A549 (cell line): ENCODE measurements around the gene UBE2E3. TPM values are rescaled to one million over a fixed set of nuclear protein-coding genes. Genes with fewer than 3 reads are reported as not detected.

Source experiments
- ATAC-seq, 2 experiments: fragments of 200-7000 bp in 1 of 2; fragments of >200 bp in 1 of 2; cut with Nextera tagmentation in 1 of 2; cut with Tn5 transposase in 1 of 2; 3 replicates each; pipeline versions ENCODE4 v1.8.0 to v1.9.1; 2018 to 2020; ENCODE audit warnings: mild to moderate bottlenecking in 1 of 2, moderate library complexity in 1 of 2
- CTCF ChIA-PET: fragments of 300-600 bp; sonication (Branson Sonifier 250); formaldehyde crosslinking; extraction: SDS; loops from one replicate; lab custom pipeline; 2021; ENCODE audit warnings: antibody characterized with exemption, inconsistent platforms; lab: Yijun Ruan, JAX
- POLR2A ChIA-PET: fragments of 350-600 bp; formaldehyde crosslinking; extraction: SDS; loops from one replicate; lab custom pipeline; 2021; ENCODE audit warnings: antibody characterized with exemption, inconsistent platforms; lab: Yijun Ruan, JAX
- DNase-seq, 2 experiments: peaks; one replicate each; pipeline versions ENCODE4 v3.0.0 to v3.0.0-alpha.2; 2011 to 2016; ENCODE audit warnings: low read depth in 1 of 2, low spot score in 1 of 2
- FAIRE-seq: peaks from 2 replicates; lab custom pipeline; 2011; peaks lifted over from hg19 to GRCh38; lab: Jason Lieb, UNC
- H3K27ac ChIP-seq, 2 experiments: fragments of >200 bp; sonication (Bioruptor Twin); formaldehyde crosslinking; 3 replicates each; pipeline ENCODE4 v1.5.1; 2016 to 2017
- H3K4me1 ChIP-seq: fragments of >200 bp; sonication (Bioruptor Twin); formaldehyde crosslinking; 3 replicates; pipeline ENCODE4 v1.6.1; 2016
- H3K4me2 ChIP-seq: fragments of >200 bp; sonication (Bioruptor Twin); formaldehyde crosslinking; 3 replicates; pipeline ENCODE4 v1.6.1; 2016
- H3K4me3 ChIP-seq: fragments of >200 bp; sonication (Bioruptor Twin); formaldehyde crosslinking; 3 replicates; pipeline ENCODE4 v1.5.1; 2016
- H3K9me3 ChIP-seq: fragments of >200 bp; sonication (Bioruptor Twin); formaldehyde crosslinking; 3 replicates; pipeline ENCODE4 v1.6.1; 2016
- CBX8 ChIP-seq: fragments of 200-600 bp; sonication (generic); IDR thresholded peaks from 2 replicates; pipeline ENCODE4 v1.6.1; 2016
- CEBPB ChIP-seq, 2 experiments: fragments of >200 bp in 1 of 2; sonication (Bioruptor Twin) in 1 of 2; formaldehyde crosslinking in 1 of 2; IDR thresholded peaks; 2 replicates each; pipeline ENCODE4 v1.6.1; 2012 to 2016
- CTCF ChIP-seq: fragments of >200 bp; sonication (Bioruptor Twin); formaldehyde crosslinking; IDR thresholded peaks from 3 replicates; pipeline ENCODE4 v1.5.1; 2016
- EHF ChIP-seq: fragments of 250-450 bp; sonication (Bioruptor Pico); IDR thresholded peaks from 2 replicates; pipeline ENCODE4 v1.5.0; 2020; ENCODE audit warnings: mild to moderate bottlenecking
- EP300 ChIP-seq, 2 experiments: fragments of >200 bp; sonication (Bioruptor Twin); formaldehyde crosslinking; IDR thresholded peaks; 2 replicates in 1 of 2; 3 replicates in 1 of 2; pipeline ENCODE4 v1.6.1; 2016 to 2017
- FOXS1 ChIP-seq: fragments of 250-450 bp; sonication (Bioruptor Pico); IDR thresholded peaks from 2 replicates; pipeline ENCODE4 v1.5.0; 2020; ENCODE audit warnings: mild to moderate bottlenecking, moderate library complexity
- GATA3 ChIP-seq: IDR thresholded peaks from 2 replicates; pipeline ENCODE4 v1.6.1; 2012; ENCODE audit warnings: borderline replicate concordance
- HES2 ChIP-seq: fragments of >200 bp; sonication (Bioruptor Twin); formaldehyde crosslinking; IDR thresholded peaks from 2 replicates; pipeline ENCODE4 v1.6.1; 2016
- HEYL ChIP-seq: fragments of 250-450 bp; sonication (Bioruptor Pico); IDR thresholded peaks from 2 replicates; pipeline ENCODE4 v1.8.0; 2021; ENCODE audit warnings: mild to moderate bottlenecking, moderate library complexity
- HOXB5 ChIP-seq: fragments of 250-450 bp; sonication (Bioruptor Pico); IDR thresholded peaks from 2 replicates; pipeline ENCODE4 v1.5.0; 2020; ENCODE audit warnings: mild to moderate bottlenecking, moderate library complexity
- JUNB ChIP-seq: fragments of >200 bp; sonication (Bioruptor Twin); formaldehyde crosslinking; IDR thresholded peaks from 2 replicates; pipeline ENCODE4 v1.6.1; 2016
- KDM5A ChIP-seq: fragments of 200-600 bp; sonication (generic); IDR thresholded peaks from 2 replicates; pipeline ENCODE4 v1.6.1; 2016; ENCODE audit warnings: antibody characterized with exemption, mild to moderate bottlenecking
- MAFK ChIP-seq: fragments of 450-650 bp; IDR thresholded peaks from 2 replicates; pipeline ENCODE4 v1.6.1; 2014; ENCODE audit not compliant: partially characterized antibody
- MAZ ChIP-seq: fragments of 150-350 bp; IDR thresholded peaks from 2 replicates; pipeline ENCODE4 v1.6.1; 2014; ENCODE audit warnings: antibody characterized with exemption, low read depth, low read length, borderline replicate concordance
- NPAS2 ChIP-seq: fragments of 250-450 bp; sonication (Bioruptor Pico); IDR thresholded peaks from 2 replicates; pipeline ENCODE4 v1.8.0; 2022; ENCODE audit warnings: mild to moderate bottlenecking, moderate library complexity, borderline replicate concordance
- PBX3 ChIP-seq: IDR thresholded peaks from 2 replicates; pipeline ENCODE4 v1.6.1; 2012
- RAD21 ChIP-seq, 2 experiments: fragments of >200 bp in 1 of 2; sonication (Bioruptor Twin) in 1 of 2; formaldehyde crosslinking in 1 of 2; IDR thresholded peaks in 1 of 2; conservative IDR thresholded peaks in 1 of 2; 2 replicates in 1 of 2; 3 replicates in 1 of 2; pipeline ENCODE4 v1.6.1; 2012 to 2018; ENCODE audit warnings: inconsistent platforms in 1 of 2
- RFX5 ChIP-seq: fragments of 450-650 bp; IDR thresholded peaks from 2 replicates; pipeline ENCODE4 v1.7.1; 2014; ENCODE audit warnings: antibody characterized with exemption, mild to moderate bottlenecking, moderate library complexity
- ZSCAN20 ChIP-seq: fragments of 250-450 bp; sonication (Bioruptor Pico); IDR thresholded peaks from 2 replicates; pipeline ENCODE4 v1.8.0; 2022; ENCODE audit warnings: mild to moderate bottlenecking, moderate library complexity
- WGBS: methylation state at CpG from one replicate; pipeline ENCODE4 v1.1.6; 2017; ENCODE audit errors: missing lambda C conversion rate; 5-methylcytosine and 5-hydroxymethylcytosine counted together
- polyA plus RNA-seq, 4 experiments: library from polyadenylated mRNA; depleted of rRNA in 3 of 4; stranded (reverse); fragments of >200 nt; fragmentation: RNase III in 1 of 4; extraction: RNeasy Plus Mini Kit Qiagen cat#74134 plus additional on column Dnase treatment in 1 of 4; gene quantifications; 2 replicates in 3 of 4; 3 replicates in 1 of 4; pipeline ENCODE4 v1.2.3, GENCODE V29; 2011 to 2017
- TF ChIP-seq, protein P1 (sequence below): fragments of >200 bp; sonication (Bioruptor Twin); formaldehyde crosslinking; IDR thresholded peaks from 3 replicates; pipeline ENCODE4 v1.6.1; 2016
- TF ChIP-seq, protein P2 (sequence below): fragments of 250-450 bp; sonication (Bioruptor Pico); IDR thresholded peaks from 2 replicates; pipeline ENCODE4 v1.5.0; 2020; ENCODE audit warnings: low read depth, mild to moderate bottlenecking, moderate library complexity

Gene UBE2E3
- polyA plus RNA-seq, 2 of the 4 experiments (the other 2 are of a cell fraction) = 54.0 to 70.6 TPM

DNA sequence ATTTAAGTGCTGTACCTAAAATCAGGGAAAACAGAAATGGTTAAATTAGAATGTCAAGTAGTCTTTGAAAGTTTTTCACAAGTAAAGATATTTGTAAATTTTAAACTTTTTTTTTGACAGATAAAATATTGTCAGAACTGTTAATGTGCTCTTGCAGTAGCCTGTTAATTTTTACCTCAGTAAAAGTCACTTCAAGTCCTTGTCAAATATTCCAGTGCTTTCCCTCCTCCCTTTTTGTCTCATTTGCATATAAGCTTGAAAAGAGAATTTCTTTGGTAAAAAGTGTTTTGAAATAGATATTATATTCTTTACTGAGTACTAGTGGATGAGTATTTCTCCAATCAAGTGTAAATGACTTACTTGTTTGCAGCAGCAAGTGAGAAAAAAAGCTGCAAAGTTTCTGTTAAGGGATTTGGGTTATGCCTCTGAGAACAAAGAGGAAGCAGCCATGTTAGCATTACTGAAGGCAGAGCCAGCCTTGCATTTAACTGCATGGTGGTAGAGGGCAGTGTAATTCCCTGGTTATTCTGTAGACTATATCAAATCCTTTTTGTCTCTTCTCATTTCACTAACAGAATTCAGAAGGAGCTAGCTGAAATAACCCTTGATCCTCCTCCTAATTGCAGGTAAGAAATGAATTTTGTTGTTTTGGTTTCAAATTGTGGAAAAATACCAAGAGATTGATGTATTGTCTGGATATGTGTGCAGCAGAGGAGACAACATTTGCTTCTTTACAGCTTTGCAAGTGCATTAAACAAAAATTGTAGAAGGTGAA is 3.2 kb downstream of the UBE2E3 start:
- ChIA-PET POLR2A (no interaction called here), CTCF (interaction anchor here (1.0 to 1.9 kb wide), 5 partner anchors 18 to 859 kb away, joined by 3 to 13 read pairs (median 4); no protein-coding TSS in a partner anchor)
- H3K4me3 ChIP-seq = no peak overlapping the region
- peak overlapping the region; percentile 89 for H3K4me2 ChIP-seq
- no peaks in the 10 kb centered on the region for H3K9me3 ChIP-seq
- TF ChIP-seq EHF (CRISPR knock-in tag) (no peak), CBX8 (no peak), RAD21 (conservative IDR thresholded peaks at IDR 0.05 in 1 of 2, IDR thresholded peaks at IDR 0.05 in 1 of 2) (peak; percentile 34 to 46), MAZ (no peak), CEBPB (IDR thresholded peaks at IDR 0.05) (no peak), FOXS1 (CRISPR knock-in tag) (no peak), CTCF (peak; percentile 56), MAFK (no peak), KDM5A (no peak)
- TF ChIP-seq, protein P1, sequence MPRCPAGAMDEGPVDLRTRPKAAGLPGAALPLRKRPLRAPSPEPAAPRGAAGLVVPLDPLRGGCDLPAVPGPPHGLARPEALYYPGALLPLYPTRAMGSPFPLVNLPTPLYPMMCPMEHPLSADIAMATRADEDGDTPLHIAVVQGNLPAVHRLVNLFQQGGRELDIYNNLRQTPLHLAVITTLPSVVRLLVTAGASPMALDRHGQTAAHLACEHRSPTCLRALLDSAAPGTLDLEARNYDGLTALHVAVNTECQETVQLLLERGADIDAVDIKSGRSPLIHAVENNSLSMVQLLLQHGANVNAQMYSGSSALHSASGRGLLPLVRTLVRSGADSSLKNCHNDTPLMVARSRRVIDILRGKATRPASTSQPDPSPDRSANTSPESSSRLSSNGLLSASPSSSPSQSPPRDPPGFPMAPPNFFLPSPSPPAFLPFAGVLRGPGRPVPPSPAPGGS = no peak
- DNase-seq (peak; percentile 28 to 60), ATAC-seq (peak in 1 of 2 experiments; percentile 76; a peak in 3 of 6 replicates), FAIRE-seq (no peak)
- peaks cover 30% of the 10 kb centered on the region for H3K4me1 ChIP-seq
- peak overlapping the region; percentile 22 to 67; a peak in 4 of 6 replicates for H3K27ac ChIP-seq

DNA sequence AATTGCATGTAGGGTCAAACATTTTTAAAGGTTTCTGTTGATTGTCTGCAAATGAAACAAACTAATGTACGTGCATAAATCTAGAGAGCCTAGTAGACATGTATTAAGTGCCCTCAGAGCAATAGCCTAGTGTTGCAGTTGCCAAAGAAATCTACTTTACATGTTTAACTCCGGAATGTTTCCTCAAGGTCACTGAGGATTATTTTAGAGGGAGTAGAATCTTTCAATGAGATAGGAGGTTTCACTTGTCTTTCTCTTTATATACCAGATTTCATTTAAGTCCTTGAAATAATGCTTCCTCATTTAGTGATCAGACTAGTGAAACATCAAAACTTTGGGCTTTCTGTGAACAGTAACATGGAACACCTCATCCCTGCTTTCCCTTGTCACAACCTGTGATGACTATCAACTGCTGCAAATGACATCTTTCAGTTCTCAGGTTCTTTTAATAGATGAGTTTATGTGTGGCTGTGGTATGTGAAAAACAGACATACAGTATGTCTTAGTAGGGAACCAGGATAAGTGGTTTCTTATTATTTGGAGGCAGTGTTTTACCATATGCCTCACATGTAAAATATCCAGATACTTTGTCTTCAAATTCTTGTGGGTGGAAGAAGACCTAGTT is 5.5 kb downstream of the UBE2E3 start:
- ChIA-PET POLR2A (no interaction called here), CTCF (no interaction called here)
- no peak overlapping the region for H3K4me2 ChIP-seq
- H3K4me1 ChIP-seq = peaks cover 24% of the 10 kb centered on the region
- no peak overlapping the region for H3K27ac ChIP-seq
- ATAC-seq (no peak), FAIRE-seq (no peak), DNase-seq (no peak)
- H3K9me3 ChIP-seq = no peaks in the 10 kb centered on the region
- 86% methylated on average over 2 of the region's 2 CpGs for WGBS
- no peak overlapping the region for H3K4me3 ChIP-seq
- TF ChIP-seq GATA3 (no peak), EP300 (IDR thresholded peaks at IDR 0.05) (no peak), PBX3 (no peak), NPAS2 (CRISPR knock-in tag) (no peak), ZSCAN20 (no peak), RFX5 (no peak), HES2 (no peak), JUNB (no peak)

- DNase-seq (no peak), ATAC-seq (no peak), FAIRE-seq (no peak)
- ChIA-PET CTCF (no interaction called here), POLR2A (no interaction called here)
- H3K4me3 ChIP-seq = no peak overlapping the region
- H3K4me1 ChIP-seq = peaks cover 24% of the 10 kb centered on the region
- no peaks in the 10 kb centered on the region for H3K9me3 ChIP-seq
- TF ChIP-seq, protein P2, sequence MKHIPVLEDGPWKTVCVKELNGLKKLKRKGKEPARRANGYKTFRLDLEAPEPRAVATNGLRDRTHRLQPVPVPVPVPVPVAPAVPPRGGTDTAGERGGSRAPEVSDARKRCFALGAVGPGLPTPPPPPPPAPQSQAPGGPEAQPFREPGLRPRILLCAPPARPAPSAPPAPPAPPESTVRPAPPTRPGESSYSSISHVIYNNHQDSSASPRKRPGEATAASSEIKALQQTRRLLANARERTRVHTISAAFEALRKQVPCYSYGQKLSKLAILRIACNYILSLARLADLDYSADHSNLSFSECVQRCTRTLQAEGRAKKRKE = no peak
- TF ChIP-seq HOXB5 (CRISPR knock-in tag) = no peak
- no peak for TF ChIP-seq HEYL
- no peak overlapping the region for H3K4me2 ChIP-seq
- WGBS = 82% methylated on average over 2 of the region's 2 CpGs
- no peak overlapping the region for H3K27ac ChIP-seq
Measured at GRCh38 chr2:180987146-180987545, 6.7 kb downstream of the UBE2E3 start.
